ENCODE data around the gene GPR78.
A peak's percentile ranks its signal among the peaks of the same experiment; 100 is the strongest.

The GPR78 gene

DNA sequence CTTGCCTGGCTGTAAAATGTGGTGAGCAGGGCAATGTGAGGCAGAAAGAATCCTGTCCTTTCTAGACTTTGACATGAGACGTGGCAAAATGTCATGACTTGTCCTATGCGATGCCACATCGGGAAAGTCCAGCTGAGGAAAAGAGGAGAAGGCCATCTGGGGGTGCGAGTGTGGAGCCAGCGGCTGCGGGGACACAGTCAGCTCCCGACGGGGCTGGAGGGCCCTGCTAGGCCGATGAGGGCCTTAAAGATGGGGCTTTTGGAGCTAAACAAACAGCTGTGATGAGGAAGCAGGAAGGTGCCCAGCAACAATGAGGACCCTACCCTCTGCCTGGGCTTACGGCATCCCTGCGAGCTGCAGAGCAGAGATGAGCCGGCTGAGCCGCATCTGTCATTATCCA, 20.1 kb downstream of the GPR78 start:
- DNase-seq, result no peak

DNA sequence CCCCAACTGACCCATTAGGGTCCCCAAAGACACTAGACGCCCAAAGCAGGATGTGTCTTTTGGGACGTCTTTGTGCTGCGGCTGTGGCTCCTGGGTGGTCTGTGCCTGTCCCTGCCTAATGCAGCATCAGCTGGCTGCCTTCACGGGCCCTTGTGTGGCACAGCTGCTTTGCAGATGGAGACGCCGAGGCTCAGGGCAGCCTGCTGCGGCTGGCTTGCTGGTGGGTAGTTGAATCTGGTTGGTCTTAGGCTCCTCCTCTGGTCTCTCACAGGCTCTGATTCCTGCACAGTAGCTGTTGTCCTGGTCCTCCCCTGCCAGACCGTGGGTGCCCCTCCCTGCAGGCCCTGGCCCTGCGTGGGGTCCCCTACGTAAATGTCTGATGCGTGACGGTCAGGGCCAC, 20.5 kb downstream of the GPR78 start:
- DNase-seq, result no peak

DNA sequence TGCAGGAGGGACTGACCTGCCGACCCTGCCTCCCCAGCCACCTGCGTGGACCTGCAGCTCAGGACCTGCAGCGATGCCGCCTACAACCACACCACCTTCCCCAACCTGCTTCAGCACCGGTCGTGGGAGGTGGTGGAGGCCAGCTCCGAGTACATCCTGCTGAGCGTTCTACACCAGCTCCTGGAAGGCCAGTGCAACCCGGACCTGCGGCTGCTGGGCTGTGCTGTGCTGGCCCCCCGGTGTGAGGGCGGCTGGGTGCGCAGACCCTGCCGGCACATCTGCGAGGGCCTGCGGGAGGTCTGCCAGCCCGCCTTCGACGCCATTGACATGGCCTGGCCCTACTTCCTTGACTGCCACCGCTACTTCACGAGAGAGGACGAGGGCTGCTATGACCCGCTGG, 20.9 kb downstream of the GPR78 start:
- no peak for DNase-seq

DNA sequence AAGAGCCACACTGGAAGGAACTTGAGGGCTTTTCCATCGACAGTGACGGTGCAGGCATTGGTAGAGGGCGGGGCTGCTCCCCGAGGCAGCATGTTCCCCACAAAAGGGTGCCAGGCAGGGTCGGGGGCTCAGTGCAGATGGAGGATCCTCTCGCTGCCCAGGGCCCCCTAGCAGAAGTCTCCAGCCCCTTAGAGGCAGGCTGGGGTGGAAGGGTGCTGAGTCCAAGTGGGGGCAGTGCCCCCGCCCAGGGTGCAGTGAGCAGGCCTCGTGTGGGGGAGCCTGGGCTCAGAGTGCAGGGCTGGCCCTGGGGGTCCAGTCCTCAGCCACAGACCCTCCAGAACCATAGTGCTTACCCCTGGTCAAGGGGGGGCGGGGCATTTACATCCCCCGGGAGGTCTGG, 21.4 kb downstream of the GPR78 start:
- no peak for DNase-seq

DNA sequence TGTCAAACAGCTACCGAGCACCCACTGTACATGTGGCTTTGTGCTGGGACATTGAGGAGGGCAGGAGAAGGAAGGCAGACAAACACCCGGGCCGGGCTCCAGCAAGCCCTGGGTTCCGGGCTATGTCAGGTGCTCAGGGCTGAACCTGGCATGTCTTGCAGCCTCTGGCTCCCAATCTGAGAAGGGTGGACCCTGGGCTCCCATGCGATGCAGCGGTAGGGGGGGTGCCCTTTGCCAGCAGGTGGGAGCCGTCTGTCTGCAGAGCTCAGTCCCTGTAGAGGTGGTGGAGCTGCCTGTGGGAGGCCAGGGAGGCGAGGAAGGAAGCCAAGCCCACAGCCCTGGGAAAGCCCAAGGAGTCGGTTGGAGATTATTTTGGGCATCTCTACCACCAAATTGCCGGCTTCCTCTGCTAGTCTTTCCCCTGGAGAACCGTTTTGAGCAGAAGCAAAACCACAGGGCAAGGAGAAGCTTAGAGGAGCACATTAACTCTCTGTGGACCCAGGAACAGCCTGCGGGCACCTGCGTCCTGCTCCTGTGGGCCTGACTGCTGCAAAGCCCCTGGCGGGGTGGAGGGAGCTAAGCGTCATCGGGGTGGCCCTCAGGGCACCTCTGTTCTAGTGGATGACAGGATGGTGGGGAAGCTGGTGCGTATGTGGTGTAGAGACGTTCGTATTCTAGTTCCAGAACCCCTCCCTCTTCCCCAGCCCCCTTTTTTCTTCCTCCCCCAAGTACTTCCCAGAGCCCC, 22.7 kb downstream of the GPR78 start:
- no peak for DNase-seq

DNA sequence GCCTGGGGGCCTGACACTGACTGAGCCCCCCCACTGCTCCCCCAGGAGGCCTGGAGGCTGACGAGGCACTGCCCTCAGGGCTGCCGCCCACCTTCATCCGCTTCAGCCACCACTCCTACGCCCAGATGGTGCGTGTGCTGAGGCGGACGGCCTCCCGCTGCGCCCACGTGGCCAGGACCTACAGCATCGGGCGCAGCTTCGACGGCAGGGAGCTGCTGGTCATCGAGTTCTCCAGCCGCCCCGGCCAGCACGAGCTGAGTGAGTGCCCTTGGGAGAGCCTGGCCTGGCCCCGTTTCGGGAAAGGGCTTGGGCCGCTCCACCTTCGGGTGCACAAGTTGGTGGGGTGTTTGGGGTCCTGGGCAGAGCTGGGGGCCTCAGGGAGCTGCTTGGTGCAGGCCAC, 23.7 kb downstream of the GPR78 start:
- DNase-seq, result no peak

DNA sequence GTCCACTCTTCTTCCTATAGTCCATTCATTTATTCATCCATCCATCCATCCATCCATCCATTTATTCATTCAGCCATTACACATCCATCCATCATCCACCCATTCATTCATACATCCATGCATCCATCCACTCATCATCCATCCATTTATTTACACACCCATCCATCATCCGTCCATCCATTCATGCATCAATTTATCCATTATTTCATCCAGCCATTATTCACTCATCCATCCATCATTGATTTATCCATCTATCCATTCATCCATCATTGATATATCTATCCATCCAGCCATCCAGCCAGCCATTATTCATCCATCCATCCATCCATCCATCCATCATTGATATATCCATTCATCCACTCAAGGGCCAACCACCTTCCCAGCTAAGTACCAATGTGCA, 25.1 kb downstream of the GPR78 start:
- DNase-seq, result no peak

DNA sequence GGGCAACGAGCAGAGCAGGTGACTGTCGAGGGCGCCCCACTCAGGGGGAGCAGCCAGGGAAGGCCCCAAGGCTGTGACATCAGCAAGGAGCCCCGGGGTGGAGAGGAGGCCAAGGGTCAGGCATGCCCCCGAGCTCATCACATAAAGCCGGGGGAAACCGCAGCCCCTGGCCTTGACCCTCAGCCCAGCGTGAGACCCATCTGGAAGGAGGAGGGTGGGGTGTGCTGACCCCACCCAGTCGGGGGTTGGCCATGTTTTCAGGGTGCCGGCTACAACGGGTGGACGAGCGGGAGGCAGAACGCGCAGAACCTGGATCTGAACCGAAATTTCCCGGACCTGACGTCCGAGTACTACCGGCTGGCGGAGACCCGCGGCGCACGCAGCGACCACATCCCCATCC, 26.3 kb downstream of the GPR78 start:
- no peak for DNase-seq

DNA sequence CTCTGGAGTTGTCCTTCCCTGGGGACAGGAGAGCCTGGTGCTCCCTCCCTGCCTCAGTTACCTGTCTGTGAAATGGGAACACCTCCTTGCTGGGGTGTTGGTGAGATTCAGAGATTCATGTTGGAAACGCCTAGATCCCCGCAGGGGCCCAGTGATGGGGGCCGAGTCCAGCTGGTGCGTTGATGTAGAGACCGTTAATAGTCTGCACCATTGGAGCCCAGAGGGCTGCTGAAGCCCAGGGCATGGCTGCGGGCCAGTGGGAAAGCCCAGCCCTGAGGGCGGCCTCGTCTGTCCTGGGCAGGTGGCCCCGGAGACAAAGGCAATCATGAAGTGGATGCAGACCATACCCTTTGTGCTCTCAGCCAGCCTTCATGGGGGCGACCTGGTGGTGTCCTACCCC, 26.8 kb downstream of the GPR78 start:
- no peak for DNase-seq

DNA sequence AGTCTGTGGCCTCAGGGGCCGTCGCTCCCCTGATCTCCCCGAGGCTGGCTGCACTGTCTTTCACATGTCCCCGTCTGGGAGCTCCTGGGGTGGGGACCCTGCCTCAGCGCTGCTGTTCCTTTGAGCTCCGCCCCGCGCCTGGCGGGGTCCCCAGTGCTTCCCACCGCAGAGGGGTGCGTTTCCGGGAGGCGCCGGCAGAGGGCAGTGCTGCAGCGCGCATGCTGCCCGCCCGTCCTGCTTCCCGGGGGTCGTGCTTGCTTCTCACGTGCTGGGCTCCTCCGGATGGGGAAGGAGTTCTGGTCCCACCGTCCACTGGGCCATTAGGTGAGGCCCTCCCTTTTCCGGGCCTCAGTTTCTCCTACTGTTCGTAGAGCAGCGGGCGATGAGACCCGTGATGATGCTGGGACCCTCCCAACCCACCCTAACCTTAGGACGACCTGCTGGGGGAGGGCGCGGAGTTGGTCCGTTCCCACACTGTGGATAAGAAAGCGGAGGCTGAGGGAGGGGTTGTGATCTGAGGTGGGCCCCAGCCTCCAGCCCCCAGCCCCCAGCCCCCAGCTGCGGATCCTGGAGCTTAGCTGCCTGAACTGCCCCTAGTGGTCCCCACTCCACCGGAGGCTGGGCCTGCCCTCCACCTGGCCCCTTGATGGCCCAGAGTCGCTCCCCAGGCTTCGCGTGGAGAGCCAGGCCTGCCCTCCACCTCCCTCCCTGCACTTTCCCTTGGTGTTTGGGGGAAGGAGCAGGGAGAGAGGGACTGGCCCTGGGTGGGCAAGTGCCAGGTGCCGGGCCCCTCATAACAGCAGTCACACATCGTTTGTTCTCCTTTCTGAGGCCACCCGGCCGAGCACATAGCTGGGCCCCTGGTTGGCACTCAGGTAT, 27.6 kb downstream of the GPR78 start:
- peak in 1 of 14 donors; percentile 17 for DNase-seq

DNA sequence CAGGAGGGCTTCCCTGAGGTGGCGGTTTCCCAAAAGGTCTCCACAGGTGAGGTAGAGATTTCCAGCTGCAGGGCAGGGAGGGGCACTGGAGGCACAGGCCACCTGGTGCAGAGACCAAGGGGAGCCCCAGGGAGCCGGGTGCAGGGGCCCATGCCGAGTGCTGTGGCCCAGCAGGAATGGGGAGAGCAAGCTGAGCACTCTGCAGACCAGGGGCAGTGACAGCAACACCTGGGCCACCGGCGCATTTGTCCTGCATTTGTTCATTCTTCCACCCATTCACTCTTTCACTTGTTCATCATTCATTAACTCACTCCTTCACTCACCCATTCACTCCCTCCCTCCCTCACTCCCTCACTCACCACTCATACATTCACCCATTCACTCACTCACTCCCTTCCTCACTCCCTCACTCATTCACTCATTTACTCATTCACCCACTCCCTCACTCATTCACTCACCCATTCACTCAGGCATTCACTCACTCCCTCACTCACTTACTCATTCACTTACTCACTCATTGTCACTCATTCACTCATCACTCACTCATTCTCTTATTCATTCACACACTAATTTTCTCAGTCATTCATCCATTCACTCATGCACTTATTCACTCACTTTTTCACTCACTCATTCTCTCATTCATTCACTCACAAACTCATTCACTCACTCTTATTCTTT, 28.7 kb downstream of the GPR78 start:
- DNase-seq, result no peak

DNA sequence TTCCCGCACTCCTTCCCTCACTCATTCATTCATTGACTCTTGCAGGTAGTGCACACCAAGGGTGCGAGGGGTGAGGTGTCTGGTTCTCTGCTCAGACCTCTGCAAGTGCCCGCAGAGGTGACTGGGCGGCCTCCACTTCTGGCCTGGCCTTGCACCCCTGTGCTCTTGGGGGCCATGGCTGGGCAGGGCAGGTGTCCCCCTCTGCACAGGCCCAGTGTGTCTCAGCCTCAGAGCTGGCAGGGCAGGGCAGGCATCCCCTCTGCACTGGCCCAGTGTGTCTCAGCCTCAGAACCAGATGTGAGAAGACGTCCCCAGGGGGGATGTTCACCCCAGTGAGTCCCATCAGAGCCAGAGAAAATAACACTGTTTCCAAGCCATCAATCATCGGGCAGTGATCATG, 29.2 kb downstream of the GPR78 start:
- DNase-seq, result no peak

DNA sequence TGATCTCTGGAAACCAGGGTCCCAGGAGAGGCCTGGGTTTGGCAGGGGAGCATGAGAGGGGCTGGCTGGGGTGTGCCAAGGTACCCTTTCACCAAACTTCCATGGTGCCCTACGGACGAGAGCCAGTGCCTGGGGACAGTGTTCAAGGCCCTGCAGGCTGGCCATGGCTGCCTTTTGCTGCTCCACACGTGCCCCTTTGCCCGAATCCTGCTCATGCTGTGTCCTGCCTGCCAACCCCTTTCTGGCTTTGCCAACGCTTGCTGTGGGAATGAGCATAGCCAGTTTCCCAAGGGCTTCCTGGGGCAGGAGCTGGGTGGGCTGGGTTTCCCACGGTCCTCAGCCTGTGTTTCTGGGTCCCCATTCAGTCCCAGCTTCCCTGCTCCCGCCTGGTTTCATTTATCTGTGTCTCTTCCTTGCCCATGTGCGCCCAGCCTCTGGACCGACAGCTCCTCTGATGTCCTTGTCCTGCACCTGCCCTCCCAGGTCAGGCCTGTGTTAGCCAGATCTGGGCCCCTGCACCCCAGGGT, 29.7 kb downstream of the GPR78 start:
- DNase-seq, result no peak

DNA sequence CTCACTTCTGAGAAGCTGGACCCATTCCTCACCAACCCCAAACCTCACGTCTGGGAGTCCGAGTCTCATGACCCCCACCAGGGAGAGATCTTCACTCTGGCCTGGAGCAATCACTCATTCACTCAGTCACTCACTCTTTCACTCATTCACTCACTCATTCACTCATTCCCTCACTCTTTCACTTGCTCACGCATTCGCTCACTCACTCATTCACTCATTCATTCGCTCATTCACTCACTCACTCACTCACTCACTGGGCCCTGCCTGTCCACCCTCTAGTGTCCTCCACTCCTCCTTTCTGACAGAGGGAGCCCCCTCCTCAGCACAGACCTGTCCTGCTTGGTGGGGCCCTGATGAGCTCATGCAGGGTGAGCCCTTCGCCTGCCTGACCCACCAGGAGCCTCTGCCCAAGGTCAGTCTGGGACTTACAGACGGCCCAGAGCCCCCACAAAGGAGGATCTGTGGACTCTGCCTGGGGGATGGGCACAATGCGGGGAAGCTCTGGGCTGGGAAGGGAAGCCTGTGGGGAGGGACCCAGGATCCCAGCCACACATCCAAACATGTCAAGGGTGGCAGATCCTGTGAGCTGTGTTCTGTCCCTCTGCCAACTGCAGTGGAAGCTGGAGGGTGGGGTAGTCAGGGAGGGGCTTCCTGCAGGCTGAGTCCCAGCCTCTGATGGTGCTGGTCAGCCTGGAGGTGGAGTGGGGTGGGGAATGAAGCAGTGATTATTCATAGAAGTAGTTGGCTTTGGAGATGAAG, 30.8 kb downstream of the GPR78 start:
- DNase-seq, result no peak

DNA sequence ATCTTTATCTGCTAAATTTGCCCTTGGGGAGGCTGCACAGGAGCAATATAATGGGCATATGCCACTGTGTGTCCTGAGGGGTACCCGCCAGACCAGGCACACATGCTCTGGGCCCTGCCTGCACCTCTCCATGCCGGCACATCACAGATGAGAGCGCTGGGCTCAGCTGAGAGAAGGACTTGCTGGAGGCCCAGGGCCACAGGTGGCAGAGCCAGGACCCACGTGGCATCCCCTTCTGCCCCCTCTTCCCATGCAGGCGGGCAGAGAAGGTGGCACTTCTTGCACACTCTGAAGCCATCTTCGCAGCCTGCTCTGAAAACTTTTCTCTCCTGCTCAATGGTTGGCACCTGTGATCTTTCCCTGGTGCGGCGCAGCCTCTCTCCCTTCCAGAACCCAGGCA, 32.5 kb downstream of the GPR78 start:
- DNase-seq, result no peak

DNA sequence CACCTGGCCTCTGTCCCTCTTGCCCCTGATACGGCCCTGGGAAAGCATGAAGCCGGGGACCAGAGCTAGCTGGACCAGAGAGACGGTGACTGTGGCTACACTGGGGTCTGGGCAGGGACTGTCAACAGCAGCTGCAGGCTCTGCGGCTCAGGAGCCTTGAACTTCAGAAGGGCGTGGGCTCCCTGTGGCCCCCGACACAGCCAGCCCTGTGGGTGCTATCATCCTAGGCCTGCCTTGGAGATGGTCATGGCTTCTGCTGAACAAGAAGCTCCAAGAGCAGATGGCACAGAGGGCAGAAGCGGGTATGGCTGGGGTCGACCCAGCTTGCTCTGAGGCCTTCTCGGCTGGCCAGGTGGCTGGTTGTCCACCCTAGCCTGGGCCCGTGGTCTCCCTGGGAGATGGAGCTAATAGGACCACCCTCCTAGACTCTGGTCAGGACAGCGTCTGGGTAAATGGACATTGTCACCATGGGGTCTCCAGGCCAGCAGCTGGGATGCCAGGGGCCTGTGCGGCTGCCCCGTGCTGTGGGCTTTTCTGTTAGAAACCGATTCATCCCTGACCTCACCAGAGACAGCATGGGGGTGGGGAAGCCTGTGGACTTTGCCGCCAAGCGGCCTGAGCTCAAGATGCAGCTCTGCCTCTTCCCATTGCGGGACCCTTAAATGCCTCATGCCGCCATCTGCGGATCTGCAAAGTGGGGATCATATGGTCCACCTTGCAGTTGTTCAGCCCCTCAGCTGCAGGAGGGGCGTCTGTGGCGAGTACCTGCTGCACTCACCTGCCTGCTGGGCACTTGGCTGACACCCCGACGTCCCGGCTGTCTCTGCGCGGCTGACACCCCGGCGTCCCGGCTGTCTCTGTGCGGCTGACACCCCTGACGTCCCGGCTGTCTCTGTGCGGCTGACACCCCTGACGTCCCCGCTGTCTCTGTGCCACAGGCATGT, 33.5 kb downstream of the GPR78 start:
- DNase-seq, result no peak

DNA sequence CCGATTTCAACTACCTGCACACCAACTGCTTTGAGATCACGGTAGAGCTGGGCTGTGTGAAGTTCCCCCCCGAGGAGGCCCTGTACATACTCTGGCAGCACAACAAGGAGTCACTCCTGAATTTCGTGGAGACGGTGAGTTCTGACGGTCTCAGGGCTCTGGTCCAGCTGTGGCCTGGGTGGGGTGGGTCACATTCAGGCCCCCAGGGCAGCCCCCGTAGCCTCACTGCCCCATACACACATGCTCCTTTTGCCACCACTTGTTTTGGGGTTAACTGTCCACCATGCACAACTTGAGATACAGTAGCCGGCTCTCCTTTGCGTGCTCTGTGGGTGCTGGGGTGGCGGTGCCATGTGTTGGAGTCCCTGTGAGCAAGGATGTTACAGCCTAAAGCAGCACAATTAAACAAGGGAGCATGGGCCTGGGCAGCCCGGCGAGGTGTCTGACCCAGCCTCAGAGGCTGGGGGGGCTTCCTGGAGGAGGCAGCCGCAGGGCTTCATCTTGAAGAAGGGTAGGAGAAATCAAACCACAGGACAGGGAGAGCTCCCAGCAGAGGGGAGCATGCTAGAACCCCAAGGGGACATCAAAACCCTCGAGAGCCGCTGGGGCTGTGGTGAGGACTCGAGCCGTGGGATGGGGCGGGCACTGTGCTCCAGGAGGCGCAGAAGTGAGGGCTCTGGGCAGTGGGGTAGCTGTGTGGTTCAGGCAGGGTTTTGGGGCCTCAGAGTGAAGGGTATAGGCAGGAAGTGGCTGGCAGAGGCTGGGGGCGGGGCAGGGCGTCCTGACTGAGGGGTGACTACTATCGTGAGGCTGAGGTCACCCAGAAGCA, 34.4 kb downstream of the GPR78 start:
- no peak for DNase-seq

DNA sequence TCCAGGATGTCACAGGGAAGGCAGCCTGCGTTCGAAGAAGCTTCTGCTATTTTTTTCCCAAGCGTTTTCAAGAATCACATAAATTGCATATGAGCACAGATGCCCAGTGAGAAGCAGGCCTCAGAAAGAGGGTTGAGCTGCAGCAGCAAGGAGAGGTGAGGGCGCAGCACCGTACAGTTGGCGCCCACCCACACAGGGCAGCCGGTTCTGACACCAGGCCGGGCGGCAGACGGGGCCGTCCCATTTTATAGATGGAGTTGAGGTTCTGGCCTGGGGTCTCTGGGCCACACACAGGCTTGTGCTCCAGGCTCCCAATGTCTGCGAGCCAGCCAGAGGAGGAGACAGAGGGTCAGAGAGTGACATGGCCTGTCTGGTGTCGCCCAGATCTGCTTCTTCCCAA, 35.2 kb downstream of the GPR78 start:
- no peak for DNase-seq

DNA sequence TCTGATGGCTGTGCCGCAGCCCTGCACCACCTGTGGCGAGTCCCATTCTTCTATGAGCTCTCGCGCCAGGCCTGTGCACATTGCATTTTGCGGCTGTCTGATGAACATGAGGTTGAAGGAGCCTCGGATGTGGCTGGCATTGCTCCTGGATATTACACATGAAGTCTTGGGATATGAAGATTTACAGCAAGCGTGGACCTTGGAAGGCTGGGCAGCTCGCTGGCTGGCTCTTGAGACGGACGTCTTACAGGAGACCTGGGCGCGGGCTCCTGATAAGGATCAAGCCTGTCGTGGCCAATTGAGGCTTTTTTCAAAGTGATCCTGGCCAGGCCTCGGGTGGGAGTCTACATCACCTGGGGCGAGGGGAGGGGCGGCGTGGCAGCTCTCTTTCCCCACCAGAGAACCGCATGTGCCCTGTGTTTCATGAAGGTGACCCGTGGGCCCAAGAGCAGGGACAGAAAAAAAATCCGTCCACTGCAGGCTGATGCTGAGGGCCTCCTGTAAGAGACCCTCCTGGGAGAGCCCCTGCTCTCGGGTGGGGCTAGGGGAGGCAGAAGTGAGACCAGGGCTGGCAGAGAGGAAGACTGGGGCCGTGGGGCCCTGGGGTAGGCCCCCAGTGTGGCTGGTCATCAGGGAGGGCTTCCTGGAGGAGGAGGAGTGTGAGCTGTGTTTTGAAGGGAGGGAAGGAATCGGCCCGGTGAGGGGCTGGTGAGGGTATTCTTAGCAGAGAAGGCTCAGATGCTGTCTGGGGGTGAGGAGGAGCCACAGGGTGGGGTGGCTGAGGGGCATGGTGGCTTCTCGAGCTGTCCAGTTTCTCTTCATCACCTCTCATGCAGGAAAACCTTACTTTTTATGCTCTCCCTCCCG, 36.0 kb downstream of the GPR78 start:
- DNase-seq, result no peak
